NCI-H1417 (cell line): ENCODE results near the gene GPRC5D.

Source experiments
- DNase-seq, 3 experiments: peaks; one replicate each; lab custom pipeline; 2025; lab: John Stamatoyannopoulos, UW

GPRC5D gene

DNA sequence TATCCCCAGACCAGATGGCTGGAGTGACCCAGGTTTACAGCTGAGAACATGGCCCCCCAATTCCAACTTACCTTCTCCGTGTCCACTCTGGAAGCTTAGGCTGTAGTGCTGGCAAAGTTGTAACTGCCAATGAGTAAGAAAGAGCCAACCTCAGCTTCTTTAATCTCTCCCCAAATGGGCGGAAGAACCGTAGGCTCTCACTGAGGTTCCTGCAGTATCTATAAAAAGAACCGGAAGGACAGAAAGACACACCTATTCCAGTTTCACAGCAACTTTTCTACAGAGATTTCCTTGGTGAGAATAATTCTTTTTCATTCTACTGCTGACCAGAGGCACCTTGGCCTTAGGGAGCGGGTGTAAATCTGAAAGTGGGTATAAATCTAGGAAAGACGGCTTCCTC lies at the start of gene GPRC5D:
GPRC5D (minus strand) TSS at position 135 of the 400 bp plus-strand sequence. CDS start 1,786 bp downstream, outside the sequence.
- DNase-seq = no peak

DNA sequence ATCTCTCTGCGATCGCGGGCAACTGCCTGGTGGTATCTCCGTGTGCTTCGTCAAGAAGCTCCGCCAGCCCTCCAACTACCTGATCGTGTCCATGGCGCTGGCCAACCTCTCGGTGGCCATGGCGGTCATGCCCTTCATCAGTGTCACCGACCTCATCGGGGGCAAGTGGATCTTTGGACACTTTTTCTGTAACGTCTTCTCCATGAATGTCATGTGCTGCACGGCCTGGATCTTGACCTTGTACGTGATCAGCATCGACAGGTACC lies 49.7 kb upstream of the GPRC5D start:
- peak in 1 of 3 experiments; percentile 41 for DNase-seq

DNA sequence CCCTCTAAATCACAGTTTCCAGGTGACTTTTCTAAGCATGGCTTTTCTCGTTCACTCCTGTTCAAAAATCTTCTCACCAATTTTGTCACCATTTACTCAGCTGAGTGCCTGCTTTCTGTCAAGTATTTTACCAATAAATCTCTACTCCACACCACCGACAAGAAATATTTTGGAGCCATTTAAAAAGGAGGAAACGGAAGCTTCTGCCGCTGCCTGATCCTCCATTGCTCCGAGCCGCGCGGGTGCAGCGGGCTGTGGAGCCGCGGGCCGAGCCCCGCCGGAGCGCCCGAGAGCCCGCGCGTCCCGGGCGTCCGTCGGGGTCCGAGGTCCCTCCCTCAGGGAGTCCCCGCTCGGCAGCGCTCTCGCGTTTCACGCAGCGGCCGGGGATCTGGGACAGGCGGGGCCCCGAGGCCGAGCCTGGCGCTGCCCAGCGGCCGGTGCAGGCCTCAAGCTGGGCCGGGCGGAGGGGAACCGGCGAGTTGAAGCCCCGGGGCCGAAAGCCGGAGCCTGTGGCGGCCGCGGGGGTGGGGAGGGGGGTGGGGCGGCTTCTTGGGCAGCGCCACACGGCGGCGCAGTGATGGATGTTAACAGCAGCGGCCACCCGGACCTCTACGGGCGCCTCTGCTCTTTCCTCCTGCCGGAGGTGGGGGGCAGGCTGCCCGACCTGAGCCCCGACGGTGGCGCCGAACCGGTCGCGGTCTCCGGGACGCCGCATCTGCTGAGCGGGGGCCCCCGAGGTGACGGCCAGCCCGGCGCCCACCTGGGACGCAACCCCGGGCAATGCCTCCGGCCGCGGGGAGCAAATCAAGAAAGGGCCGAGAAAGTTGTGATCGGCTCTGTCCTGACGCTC lies 49.2 kb upstream of the GPRC5D start:
- peak; percentile 47 to 79 (median 77) for DNase-seq

DNA sequence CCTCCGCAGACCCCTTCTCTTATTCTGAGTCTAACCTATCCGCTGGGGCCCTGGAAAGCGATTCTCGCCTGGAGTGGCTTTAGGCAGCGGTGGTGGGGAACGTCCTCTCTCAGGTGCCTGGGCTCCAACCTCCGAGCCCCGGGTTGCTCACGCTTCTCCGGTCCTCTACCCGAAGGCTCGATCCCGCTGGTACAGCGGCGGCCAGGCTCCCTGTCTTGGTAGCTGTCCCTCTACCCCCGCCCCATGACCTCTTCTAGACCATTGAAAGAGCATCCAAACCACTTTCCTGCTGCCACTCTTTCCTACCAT lies 48.6 kb upstream of the GPRC5D start:
- DNase-seq = peak; percentile 53 to 81 (median 80)

DNA sequence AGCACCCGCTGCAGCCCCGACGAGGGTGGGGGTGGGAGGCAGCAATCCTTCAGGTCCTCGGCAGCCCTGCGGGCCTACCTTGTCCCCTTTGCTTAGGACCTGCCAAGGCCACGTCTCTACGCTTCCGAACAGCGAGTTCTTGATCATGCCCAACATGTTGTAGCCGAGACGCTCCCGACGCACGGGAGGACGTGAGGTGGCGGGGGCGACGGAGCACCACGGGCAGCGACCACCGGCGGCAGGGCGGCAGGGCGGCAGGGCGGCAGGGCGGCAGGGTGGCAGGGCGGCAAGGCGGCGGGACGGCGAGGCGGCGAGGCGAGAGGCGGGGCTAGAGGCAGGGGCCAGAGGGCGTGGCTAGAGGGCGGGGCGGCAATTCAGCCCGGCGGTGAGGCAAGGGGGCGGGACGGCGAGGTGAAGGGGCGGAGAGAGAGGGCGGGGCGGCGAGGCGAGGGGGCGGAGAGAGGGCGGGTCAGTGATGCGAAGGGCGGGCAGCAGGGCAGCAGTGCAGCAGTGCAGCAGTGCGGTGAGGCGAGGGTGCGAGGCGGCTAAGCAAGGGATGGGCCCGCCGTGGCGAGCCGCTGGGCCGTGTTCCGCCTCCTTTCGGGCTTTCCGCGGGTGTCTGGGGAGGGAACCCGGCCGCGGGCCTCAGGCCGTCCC lies 48.1 kb upstream of the GPRC5D start, which contains the start of gene HEBP1:
HEBP1 (minus strand) TSS at position 307 of the 657 bp plus-strand sequence; CDS start at position 156, 151 bp downstream.
- peak; percentile 81 to 86 (median 83) for DNase-seq

DNA sequence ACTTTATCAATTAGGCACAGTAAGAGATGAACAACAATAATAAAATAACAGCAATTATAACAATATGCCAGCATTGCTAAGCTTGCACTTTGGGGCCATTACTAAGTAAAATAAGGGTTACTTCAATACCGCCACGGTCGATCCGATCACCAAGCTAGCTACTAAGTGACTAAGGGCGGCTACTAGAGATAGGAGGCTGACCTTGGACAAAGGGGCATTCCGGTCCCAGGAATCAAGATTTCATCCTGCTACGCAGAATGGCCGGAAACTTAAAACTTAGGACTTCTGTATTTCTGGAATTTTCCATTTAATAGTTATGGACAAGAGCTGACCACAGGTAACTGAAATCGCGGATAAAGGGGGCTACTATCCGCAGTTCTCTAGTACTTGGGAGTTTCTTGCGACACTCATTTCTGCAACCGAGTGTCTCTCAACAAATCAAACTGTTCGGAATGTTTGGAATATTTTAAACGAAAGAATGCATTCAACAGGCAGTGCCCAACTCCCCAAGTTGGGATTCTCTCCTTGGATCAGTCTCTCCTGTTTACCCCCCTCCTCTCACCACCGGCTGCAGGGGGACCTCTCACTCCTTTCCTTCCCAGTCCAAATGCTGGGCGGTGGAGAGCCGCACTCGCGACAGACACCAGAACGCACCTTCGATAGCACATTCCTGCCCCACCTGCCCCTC lies 47.4 kb upstream of the GPRC5D start:
- peak in 1 of 3 experiments; percentile 44 for DNase-seq

DNA sequence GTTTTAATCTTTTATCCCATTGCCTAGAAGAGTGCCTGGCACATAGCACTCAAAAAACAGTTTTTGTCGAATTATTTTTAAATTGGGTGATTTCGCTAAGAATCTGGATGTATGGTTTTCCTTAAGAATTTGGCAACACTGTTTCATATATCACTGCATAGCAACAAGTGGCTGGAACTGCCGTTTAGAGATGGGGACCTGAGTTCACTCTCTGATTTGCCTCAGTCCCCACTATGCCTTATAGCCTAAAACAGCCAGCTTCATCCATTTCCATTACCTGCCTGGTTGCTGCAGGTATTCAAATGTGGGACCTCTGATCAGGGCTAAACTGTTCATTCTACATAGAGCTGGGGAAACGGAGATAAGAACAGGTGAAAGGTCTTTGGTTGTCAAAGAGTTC lies 46.3 kb upstream of the GPRC5D start:
- DNase-seq = no peak

DNA sequence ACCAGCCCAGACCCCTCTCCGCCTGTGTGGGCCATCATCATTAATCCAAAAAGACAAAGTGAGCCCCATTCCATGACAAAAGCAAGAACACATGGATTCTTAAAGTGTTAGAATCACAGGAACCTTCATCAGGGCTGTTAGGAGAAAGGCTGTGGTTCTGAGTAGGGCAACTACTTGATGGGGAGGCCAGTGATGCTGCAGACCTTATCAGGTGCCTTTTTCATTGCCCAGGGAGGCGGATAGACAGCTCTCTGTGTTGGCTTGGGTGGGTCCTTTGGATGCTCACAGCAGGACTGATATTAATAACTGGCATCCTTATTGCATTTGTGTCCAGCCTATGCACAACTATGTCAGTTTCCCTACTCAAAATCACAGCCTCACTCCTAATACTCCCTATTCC lies 45.8 kb upstream of the GPRC5D start:
- DNase-seq = no peak

DNA sequence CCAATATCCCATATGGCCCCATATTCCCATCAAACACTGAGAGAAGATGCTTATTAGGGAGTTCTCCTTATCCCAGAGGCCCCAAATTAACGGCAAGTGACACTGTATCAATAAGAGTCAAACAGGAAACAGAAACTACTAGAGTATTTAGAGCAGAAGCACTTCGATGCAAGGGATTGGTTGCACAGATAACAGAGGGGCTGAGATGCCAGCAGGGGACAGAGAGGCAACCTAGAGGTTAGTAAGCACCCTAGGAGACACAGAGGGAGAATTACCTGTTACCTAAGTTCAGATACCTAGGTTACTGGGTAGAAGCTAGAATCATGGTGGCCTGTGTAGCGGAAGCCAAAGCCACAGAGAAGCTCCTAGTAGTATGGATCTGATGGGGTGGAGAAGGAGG lies 45.2 kb upstream of the GPRC5D start:
- DNase-seq = no peak

DNA sequence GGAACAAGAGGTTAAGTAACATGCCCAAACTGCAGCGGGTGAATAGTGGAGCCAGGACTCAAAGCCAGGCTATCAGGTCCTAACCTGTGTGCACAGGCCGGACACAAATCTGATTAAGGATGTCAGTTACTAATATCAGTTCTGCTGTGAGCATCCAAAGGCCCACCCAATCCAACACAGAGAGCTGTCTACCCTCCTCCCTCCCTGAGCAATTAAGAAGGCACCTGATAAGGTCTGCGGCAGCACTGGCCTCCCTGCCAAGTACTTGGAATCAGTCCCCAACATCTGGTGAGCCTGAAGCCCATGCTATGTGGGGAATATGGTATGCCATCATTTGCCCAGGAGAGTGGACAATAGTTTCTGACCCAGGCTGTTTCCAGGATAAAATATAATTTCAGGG lies 44.2 kb upstream of the GPRC5D start:
- DNase-seq = no peak

DNA sequence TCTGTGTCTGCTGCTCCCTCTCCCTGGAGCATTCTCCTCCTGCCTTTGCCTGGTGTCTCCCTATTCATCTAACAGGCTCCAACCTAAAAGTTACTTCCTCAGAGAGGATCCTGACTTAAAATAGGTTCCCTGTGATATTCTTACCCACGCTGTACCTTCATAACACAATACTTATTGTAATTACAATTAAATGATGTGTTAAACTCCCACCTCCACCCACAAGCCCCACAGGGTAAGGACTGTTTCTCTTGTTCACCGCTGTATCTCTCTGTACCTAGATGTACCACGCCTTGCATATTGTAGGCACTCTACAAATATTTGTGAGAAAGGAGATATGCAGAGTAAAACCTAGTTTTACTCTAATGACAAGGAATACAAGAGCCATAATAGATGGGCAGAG lies 43.1 kb upstream of the GPRC5D start:
- DNase-seq = no peak

DNA sequence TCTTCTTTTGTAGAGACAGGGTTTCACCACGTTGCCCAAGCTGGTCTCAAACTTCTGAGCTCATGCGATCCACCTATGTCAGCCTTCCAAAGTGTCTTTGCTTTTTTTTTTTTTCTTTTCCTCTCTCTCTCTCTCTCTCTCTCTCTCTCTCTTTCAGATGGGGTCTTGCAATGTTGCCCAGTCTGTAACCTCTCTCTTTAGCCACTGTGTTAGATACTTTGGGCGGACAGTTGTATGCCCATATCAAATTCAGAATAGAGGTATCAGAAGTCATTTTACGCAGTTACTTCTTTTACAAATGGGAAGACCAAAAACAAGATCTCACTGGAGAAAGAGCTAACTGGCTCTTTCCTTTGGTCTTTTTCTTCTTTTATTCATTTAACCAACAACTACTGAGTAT lies 41.4 kb upstream of the GPRC5D start:
- DNase-seq = no peak

DNA sequence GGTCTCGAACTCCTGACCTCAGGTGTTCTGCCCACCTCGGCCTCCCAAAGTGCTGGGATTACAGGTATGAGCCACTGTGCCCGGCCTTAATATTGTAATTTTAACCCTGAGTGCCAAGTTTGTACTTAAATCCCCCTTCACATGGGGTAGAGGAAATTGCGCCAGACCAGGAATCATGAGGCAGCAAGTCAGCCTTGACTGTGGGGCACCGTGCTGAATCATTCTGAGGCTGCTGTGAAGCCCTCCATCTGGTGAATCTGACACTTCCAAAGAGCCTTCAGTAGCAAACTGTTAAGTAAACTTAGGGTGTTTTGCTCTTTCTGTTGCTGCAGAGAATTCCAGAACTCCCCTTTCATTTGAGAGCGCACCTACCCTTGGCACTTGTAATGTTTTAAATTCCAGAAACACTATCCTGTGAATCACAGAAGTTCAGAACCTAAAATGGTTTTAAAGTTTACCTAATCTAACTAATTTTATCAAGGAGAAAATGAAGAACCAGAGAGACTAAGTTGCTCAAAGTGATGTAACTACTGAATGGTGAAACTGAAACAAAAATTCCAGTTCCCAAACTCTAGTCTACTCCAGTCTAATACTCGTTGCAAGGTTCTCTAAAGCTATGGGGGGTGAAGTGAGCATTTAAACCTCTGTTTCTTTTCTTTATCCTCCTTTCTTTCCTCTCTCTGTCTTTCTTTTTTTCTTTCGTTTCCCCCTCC lies 40.6 kb upstream of the GPRC5D start:
- DNase-seq = no peak

DNA sequence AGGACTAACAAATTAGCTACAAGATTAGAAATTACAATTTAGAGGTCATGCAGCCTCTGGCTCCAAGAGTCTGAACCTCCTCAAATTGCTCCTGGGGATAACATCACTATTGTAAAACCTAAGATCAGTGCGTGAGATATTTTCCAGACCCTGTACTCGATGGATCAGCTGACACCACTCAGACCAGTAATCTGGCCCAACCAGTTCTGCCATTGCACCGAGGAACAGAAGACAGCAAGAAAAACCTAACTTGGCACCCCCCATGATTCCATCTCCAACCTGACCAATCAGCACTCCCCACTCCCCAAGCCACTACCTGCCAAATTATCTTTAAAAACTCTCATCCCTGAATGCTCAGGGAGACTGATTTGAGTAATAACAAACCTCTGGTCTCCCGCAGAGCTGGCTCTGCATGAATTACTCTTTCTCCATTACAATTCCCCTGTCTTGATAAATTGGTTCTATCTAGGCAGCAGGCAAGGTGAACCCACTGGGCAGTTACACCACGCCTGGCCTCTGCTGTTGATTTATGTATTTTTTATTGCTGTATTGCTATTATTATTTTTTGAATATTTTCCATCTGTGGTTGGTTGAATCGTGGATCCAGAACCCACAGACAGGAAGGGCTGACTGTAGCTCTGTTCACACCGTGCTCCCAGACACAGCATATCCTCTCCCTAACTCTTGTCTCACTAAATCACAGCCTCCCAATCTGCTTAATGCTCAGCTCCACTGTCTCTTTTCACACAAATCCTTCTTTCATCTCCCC lies 38.9 kb upstream of the GPRC5D start:
- DNase-seq = peak in 1 of 3 experiments; percentile 50

DNA sequence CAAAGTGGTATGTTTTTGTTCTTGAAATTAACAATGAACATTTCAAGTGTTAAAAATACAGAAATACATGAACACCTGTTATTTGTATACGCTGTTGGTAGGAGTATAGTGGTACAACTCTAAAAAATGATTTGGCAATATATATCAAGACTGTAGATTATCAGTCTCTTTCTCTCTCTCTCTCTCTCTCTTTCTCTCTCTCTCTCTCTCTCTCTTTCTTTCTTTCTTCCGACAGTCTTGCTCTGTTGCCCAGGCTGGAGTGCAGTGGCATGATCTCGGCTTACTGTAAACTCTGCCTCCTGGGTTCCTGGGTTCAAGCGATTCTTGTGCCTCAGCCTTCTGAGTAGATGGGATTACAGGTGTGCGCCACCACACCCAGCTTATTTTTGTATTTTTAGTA lies 35.5 kb upstream of the GPRC5D start:
- no peak for DNase-seq

DNA sequence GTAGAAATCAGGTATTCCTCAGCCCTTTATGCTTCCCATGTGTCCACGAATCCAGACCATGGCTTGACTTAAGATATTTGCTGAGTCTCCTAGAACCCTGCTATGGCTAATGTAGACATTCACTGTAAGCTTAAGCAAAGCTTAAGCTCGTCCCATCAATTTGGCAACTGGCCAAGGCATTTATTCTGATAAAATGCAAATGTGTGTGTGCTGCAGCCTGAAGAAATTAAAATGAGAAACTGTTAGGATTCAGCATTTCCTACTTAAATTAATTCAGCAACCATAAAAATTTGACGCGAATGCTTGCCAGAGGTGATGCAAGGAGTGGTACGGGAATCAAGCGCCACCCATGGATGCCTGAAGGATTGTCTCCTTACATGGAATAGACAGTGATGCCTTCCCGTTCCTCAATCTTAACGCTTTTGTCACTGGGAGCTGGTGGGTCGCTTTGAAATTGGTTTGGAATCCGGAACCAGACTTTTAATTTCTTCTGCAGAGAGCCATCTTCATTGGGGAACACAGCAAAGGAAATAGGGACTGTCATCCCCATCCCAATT lies 34.9 kb upstream of the GPRC5D start:
- DNase-seq = no peak

DNA sequence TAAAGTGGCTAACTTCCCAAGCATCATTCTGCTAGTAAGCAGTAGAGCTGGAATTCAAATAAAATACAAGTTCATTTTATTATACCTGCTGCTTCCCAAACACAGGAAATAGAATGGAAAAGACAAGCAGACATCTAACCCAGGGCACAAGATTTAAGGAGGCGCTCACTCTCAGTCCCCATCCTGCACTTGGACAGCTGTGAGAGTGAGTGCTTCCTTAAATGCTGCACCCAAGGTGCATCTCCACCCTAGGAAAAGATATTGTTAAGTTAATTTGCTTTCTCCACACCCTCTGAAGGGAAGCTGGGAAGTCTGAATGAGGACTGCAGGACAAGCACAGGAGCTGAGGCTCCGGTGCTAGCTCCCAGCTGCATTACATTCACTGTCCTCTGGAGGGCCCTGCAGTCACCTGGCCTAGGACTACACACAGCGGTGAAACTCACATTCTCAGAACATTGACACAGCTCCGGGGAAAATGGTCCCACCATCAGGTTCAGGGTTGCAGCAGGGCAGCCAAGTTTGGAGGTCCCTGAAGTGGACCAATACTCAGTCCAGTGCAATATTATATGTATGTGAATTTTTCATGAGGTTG lies 33.9 kb upstream of the GPRC5D start:
- DNase-seq = no peak

DNA sequence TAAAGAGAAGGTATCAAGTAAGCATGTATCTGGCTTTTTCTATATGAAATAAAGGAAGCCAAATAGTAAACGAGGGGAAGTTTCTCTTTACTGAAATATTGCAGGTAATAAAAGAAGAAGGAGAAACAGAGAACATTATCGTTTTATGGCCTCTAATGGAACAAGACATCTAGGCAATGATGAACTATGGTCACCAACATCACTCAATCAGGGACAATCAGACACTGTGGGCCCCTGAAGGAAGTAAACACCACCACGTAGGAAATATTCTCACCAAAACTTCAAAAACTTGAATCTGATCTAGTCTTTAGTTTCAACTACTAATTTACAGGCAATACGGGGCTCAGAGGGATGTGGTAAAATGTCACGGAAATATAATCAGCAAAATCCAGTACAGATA lies 32.2 kb upstream of the GPRC5D start:
- no peak for DNase-seq

DNA sequence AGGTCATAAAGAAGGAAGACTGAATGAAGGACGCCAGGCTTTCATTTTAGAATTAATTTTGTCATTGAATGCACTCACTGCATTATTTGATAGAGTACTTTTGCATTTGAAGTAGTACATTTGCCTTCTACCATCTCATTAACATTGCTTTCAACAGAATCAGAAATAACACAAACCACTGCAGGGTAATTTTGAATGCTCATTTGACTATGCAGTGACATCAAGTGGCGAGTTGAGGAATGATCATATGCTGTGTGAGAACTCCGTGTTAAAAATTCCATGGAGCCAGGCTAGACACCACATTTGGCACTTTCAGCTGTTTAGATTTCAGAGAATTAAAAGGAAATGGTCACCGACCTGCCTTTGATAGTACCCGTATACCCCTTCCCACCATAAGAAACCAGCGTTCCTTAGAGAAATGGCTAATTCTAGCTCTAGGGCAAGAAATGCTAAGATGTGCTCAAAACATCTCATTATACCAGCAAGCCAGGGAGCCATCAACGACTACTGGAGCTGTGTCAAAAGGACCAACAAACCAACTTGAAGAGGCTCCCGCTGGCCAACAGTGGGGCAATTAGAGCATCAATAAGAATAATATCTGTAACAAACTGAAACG lies 31.6 kb upstream of the GPRC5D start:
- peak; percentile 40 to 86 (median 51) for DNase-seq

DNA sequence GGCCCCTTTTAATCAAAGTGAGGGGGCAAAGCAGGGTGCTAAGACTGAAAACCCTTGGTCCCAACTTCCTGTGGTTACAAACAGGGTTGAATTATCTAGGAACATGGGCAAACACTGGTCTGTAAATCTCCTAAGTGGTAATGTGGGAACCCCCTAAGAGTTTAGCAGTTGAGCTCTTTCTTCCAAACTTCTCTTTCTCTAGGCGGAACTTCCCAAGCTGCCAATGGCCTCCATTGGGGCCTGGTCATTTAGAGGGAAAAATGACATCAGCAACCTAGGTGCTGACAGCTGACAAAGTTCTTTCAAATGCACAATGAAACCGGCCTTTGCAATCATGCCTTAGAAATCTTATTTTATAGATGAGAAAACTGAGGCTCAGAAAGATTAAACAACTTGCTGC lies 30.4 kb upstream of the GPRC5D start:
- no peak for DNase-seq
